ENCODE data around the gene ARF1.

DNA sequence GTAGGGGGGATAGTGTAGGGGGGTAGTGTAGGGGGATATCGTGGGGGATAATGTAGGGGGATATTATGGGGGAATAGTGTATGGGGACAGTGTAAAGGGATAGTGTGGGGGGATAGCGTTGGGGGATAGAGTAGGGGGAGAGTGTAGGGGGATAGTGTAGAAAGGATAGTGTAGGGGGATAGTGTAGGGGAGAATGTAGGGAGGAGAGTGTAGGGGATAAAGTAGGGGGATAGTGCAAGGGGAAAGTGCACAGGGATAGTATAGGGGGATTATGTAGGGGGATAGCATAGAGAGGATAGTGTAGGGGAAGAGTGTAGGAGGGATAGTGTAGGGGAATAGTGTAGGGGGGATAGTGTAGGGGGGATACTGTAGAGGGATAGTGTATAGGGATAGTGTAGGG lies 12.3 kb upstream of the ARF1 start:
- TF ChIP-seq, protein P1, sequence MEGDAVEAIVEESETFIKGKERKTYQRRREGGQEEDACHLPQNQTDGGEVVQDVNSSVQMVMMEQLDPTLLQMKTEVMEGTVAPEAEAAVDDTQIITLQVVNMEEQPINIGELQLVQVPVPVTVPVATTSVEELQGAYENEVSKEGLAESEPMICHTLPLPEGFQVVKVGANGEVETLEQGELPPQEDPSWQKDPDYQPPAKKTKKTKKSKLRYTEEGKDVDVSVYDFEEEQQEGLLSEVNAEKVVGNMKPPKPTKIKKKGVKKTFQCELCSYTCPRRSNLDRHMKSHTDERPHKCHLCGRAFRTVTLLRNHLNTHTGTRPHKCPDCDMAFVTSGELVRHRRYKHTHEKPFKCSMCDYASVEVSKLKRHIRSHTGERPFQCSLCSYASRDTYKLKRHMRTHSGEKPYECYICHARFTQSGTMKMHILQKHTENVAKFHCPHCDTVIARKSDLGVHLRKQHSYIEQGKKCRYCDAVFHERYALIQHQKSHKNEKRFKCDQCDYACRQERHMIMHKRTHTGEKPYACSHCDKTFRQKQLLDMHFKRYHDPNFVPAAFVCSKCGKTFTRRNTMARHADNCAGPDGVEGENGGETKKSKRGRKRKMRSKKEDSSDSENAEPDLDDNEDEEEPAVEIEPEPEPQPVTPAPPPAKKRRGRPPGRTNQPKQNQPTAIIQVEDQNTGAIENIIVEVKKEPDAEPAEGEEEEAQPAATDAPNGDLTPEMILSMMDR (optimal IDR thresholded peaks at IDR 0.05 in 1 of 3, IDR thresholded peaks at IDR 0.05 in 1 of 3, conservative IDR thresholded peaks at IDR 0.05 in 1 of 3; ENCODE audit: extremely low read depth in 1 of 3, insufficient read depth in 2 of 3, low read length in 3 of 3), result no peak
- no peak for TF ChIP-seq EZH2 (IDR thresholded peaks at IDR 0.05; ENCODE audit: low read length)

Data from keratinocyte (primary cell).